Activated T-helper 1 cell treated with anti-CD3 and anti-CD28 coated beads, Interleukin-12 subunit alpha, Interleukin-12 subunit beta, Interleukin-2, Interleukin-4 antibody, amounts not matched to agents 30 ng/mL and 10 ng/mL and 1 ng/mL, durations not matched to agents 14 hours and 24 hours and 36 hours (primary cell): Measurements from ENCODE around the gene MST1R. TPM values are rescaled to one million over a fixed set of nuclear protein-coding genes. Genes with fewer than 3 reads are reported as not detected.

ENCODE experiments used
- DNase-seq: peaks from one replicate; pipeline ENCODE4 v3.0.0; 2021; ENCODE audit warnings: low spot score
- H3K27ac Mint-ChIP-seq: one replicate; pipeline ENCODE4 v1.8.0; 2021; ENCODE audit warnings: mild to moderate bottlenecking, mixed read lengths
- H3K27me3 Mint-ChIP-seq: one replicate; pipeline ENCODE4 v1.8.0; 2022; ENCODE audit warnings: mild to moderate bottlenecking, moderate library complexity, mixed read lengths; ENCODE audit not compliant: insufficient read depth
- H3K36me3 Mint-ChIP-seq: one replicate; pipeline ENCODE4 v1.8.0; 2021; ENCODE audit warnings: low read depth, mixed read lengths
- H3K4me1 Mint-ChIP-seq: one replicate; pipeline ENCODE4 v1.8.0; 2021; ENCODE audit warnings: low read depth, mixed read lengths
- H3K4me3 Mint-ChIP-seq: one replicate; pipeline ENCODE4 v1.8.0; 2021; ENCODE audit warnings: mild to moderate bottlenecking, moderate library complexity, mixed read lengths
- H3K9me3 Mint-ChIP-seq: one replicate; pipeline ENCODE4 v1.8.0; 2021; ENCODE audit warnings: mixed read lengths
- intact Hi-C: fragments of 100-400 bp; cut with micrococcal nuclease; formaldehyde crosslinking; loops from one replicate; pipeline ENCODE4 v1.15.1; 2024
- total RNA-seq: library from RNA; stranded (reverse); gene quantifications from 2 replicates; pipeline ENCODE4 v1.2.3, GENCODE V29; 2022

Gene MST1R
- total RNA-seq, 1 donor from 2014 or later = 1.6 TPM

GRCh38 chr3:49839193-49839809, 64.4 kb downstream of the MST1R start:
- peak; percentile 69 for DNase-seq
- Mint-ChIP-seq H3K4me1 (no peaks in the 10 kb centered on the region), H3K36me3 (peaks cover 8% of the 10 kb centered on the region), H3K27me3 (no peaks in the 10 kb centered on the region), H3K4me3 (no peak overlapping the region), H3K9me3 (no peaks in the 10 kb centered on the region), H3K27ac (no peak overlapping the region)
- intact Hi-C loops = loop anchor here (1.0 to 5.0 kb wide), 5 partner anchors 37 to 300 kb away; partner anchors contain the start of genes GMPPB and IP6K1

Other genes with a start within 250 kb of the MST1R start
- gene APEH, start 229.5 kb downstream of the MST1R start, total RNA-seq = 113 and 115 TPM in 2 replicates
- 6.5 and 8.2 TPM in 2 replicates for gene MST1, start 214.4 kb downstream of the MST1R start, total RNA-seq
- 53.8 and 54.3 TPM in 2 replicates for gene RNF123, start 214.3 kb downstream of the MST1R start, total RNA-seq
- 0.39 TPM in 1 of 2 replicates, not detected in the other for gene AMIGO3, start 184.2 kb downstream of the MST1R start, total RNA-seq
- gene GMPPB, start 179.9 kb downstream of the MST1R start, total RNA-seq = 49.1 and 49.2 TPM in 2 replicates
- 49.3 and 52.4 TPM in 2 replicates for gene IP6K1, start 117.3 kb downstream of the MST1R start, total RNA-seq
- gene CDHR4, start 104.0 kb downstream of the MST1R start, total RNA-seq = not detected in 2 replicates
- 1.3 and 2.7 TPM in 2 replicates for gene INKA1, start 100.6 kb downstream of the MST1R start, total RNA-seq
- gene UBA7, start 89.9 kb downstream of the MST1R start, total RNA-seq = 90.3 and 97.5 TPM in 2 replicates
- 26.5 and 27.9 TPM in 2 replicates for gene TRAIP, start 47.3 kb downstream of the MST1R start, total RNA-seq
- 0.96 and 1.0 TPM in 2 replicates for gene CAMKV, start 34.0 kb downstream of the MST1R start, total RNA-seq
- 15.5 and 17.3 TPM in 2 replicates for gene MON1A, start 25.9 kb upstream of the MST1R start, total RNA-seq
- 99.0 and 100 TPM in 2 replicates for gene RBM6, start 36.3 kb upstream of the MST1R start, total RNA-seq
- gene RBM5, start 185.0 kb upstream of the MST1R start, total RNA-seq = 157 and 162 TPM in 2 replicates